Progenitor cell of endocrine pancreas (in vitro differentiated cells): ENCODE data around the gene CEBPZOS. TPM values are rescaled to one million over a fixed set of nuclear protein-coding genes. Genes with fewer than 3 reads are reported as not detected.
"Not testable (repeated sequence)": the region's sequence is repeated elsewhere in the genome, so short reads cannot be mapped to it uniquely, and the experiment has no call there.

ENCODE experiments used
- DNase-seq: peaks from one replicate; pipeline ENCODE4 v3.0.0; 2021; ENCODE audit warnings: low spot score; ENCODE audit not compliant: unreplicated experiment
- H3K27ac Mint-ChIP-seq: 2 replicates; pipeline ENCODE4 v1.8.0; 2021; ENCODE audit warnings: mild to moderate bottlenecking, moderate library complexity, mixed read lengths
- H3K27me3 Mint-ChIP-seq: 2 replicates; pipeline ENCODE4 v1.8.0; 2021; ENCODE audit warnings: mixed read lengths
- H3K36me3 Mint-ChIP-seq: 2 replicates; pipeline ENCODE4 v1.8.0; 2022; ENCODE audit warnings: mixed read lengths; ENCODE audit not compliant: insufficient read depth
- H3K4me1 Mint-ChIP-seq: 2 replicates; pipeline ENCODE4 v1.8.0; 2021; ENCODE audit warnings: low read depth, mixed read lengths
- H3K4me3 Mint-ChIP-seq: 2 replicates; pipeline ENCODE4 v1.8.0; 2021; ENCODE audit warnings: low read depth, mild to moderate bottlenecking, moderate library complexity, mixed read lengths
- H3K9me3 Mint-ChIP-seq: 2 replicates; pipeline ENCODE4 v1.8.0; 2021; ENCODE audit warnings: low read depth, mixed read lengths
- CTCF ChIP-seq: fragments of 200-600 bp; sonication (generic); IDR thresholded peaks from one replicate; pipeline ENCODE4 v1.5.0; 2021; ENCODE audit warnings: antibody characterized with exemption, mild to moderate bottlenecking; ENCODE audit not compliant: unreplicated experiment
- total RNA-seq: library from RNA; stranded (reverse); gene quantifications from 2 replicates; pipeline ENCODE4 v1.2.1, GENCODE V29; 2021

CEBPZOS gene
- total RNA-seq, 1 donor from 2014 or later: 0.84 TPM

- Mint-ChIP-seq H3K4me1 (no peaks in the 10 kb centered on the region), H3K36me3 (peaks cover 35% of the 10 kb centered on the region), H3K4me3 (no peak overlapping the region), H3K27ac (no peak overlapping the region), H3K27me3 (no peaks in the 10 kb centered on the region), H3K9me3 (no peaks in the 10 kb centered on the region)
- no peak for DNase-seq
- no peak for TF ChIP-seq CTCF
Measured at GRCh38 chr2:37215250-37215649, 19.0 kb downstream of the CEBPZOS start.

GRCh38 chr2:37219046-37219445 is 22.8 kb downstream of the CEBPZOS start:
- H3K4me1 Mint-ChIP-seq: no peaks in the 10 kb centered on the region
- peaks cover 25% of the 10 kb centered on the region for H3K36me3 Mint-ChIP-seq
- H3K27ac Mint-ChIP-seq: no peak overlapping the region
- H3K4me3 Mint-ChIP-seq: no peak overlapping the region
- H3K9me3 Mint-ChIP-seq: no peaks in the 10 kb centered on the region
- TF ChIP-seq CTCF: no peak
- no peak for DNase-seq
- no peaks in the 10 kb centered on the region for H3K27me3 Mint-ChIP-seq

- DNase-seq: no peak
- Mint-ChIP-seq H3K36me3 (peaks cover 21% of the 10 kb centered on the region), H3K9me3 (no peaks in the 10 kb centered on the region), H3K4me1 (peaks cover 14% of the 10 kb centered on the region), H3K27me3 (no peaks in the 10 kb centered on the region), H3K27ac (no peak overlapping the region), H3K4me3 (no peak overlapping the region)
- TF ChIP-seq CTCF: no peak
Measured at GRCh38 chr2:37223131-37223530, 26.8 kb downstream of the CEBPZOS start.

- Mint-ChIP-seq H3K36me3 (peaks cover 20% of the 10 kb centered on the region), H3K4me1 (peaks cover 14% of the 10 kb centered on the region), H3K27ac (no peak overlapping the region), H3K4me3 (no peak overlapping the region), H3K9me3 (no peaks in the 10 kb centered on the region), H3K27me3 (no peaks in the 10 kb centered on the region)
- no peak for TF ChIP-seq CTCF
- DNase-seq: no peak
Measured at GRCh38 chr2:37224063-37224462, 27.8 kb downstream of the CEBPZOS start.

GRCh38 chr2:37225129-37225528 is 28.8 kb downstream of the CEBPZOS start:
- not testable (repeated sequence) for H3K9me3 Mint-ChIP-seq, H3K27me3 Mint-ChIP-seq, DNase-seq, H3K4me3 Mint-ChIP-seq
- H3K27ac Mint-ChIP-seq: peak overlapping the region; percentile 49
- peaks cover 18% of the 10 kb centered on the region for H3K4me1 Mint-ChIP-seq
- H3K36me3 Mint-ChIP-seq: peaks cover 16% of the 10 kb centered on the region

- no peak for DNase-seq
- peaks cover 9% of the 10 kb centered on the region for H3K36me3 Mint-ChIP-seq
Measured at GRCh38 chr2:37226863-37227262, 30.6 kb downstream of the CEBPZOS start.

More at GRCh38 chr2:37226863-37227262, 30.6 kb downstream of the CEBPZOS start:
- no peak overlapping the region for H3K27ac Mint-ChIP-seq
- no peak overlapping the region for H3K4me3 Mint-ChIP-seq
- H3K27me3 Mint-ChIP-seq: no peaks in the 10 kb centered on the region
- H3K4me1 Mint-ChIP-seq: peaks cover 18% of the 10 kb centered on the region
- no peaks in the 10 kb centered on the region for H3K9me3 Mint-ChIP-seq
- no peak for TF ChIP-seq CTCF
